Endothelial cell of umbilical vein (primary cell): ENCODE data around the gene GPN3. TPM values are rescaled to one million over a fixed set of nuclear protein-coding genes. Genes with fewer than 3 reads are reported as not detected.
A peak's percentile ranks its signal among the peaks of the same experiment; 100 is the strongest.

Source experiments
- BruUV-seq: library from RNA; stranded (reverse); fragments of 400-500 nt; replicated peaks from 2 replicates; lab custom pipeline; 2021; lab: Mats Ljungman, UMichigan
- CTCF ChIA-PET: fragments of 300-600, 350-600 bp; sonication (Branson Sonifier 250); formaldehyde crosslinking; loops from one replicate; lab custom pipeline; 2021; ENCODE audit warnings: antibody characterized with exemption, inconsistent platforms; lab: Charles Lee
- POLR2A ChIA-PET: fragments of 300-600, 350-600 bp; sonication (Branson Sonifier 250); formaldehyde crosslinking; loops from one replicate; lab custom pipeline; 2021; ENCODE audit warnings: antibody characterized with exemption, inconsistent platforms; lab: Charles Lee
- DNase-seq: peaks from one replicate; pipeline ENCODE4 v3.0.0-alpha.2; 2011; ENCODE audit warnings: low read depth, low spot score
- FAIRE-seq: peaks from 2 replicates; lab custom pipeline; 2011; peaks lifted over from hg19 to GRCh38; lab: Jason Lieb, UNC
- H2AFZ ChIP-seq: 2 replicates; pipeline ENCODE4 v1.6.0; 2012; ENCODE audit warnings: low read depth, low read length, control low read depth, inconsistent platforms
- H3K27ac ChIP-seq: 2 replicates; pipeline ENCODE4 v1.5.1; 2011; ENCODE audit warnings: low read depth, mild to moderate bottlenecking, control low read depth, low read length, moderate library complexity; ENCODE audit not compliant: insufficient read depth
- H3K27me3 ChIP-seq, 2 experiments: 2 replicates each; pipeline versions ENCODE4 v1.6.0 to v1.6.1; 2011; ENCODE audit warnings: low read length in 2 of 2, mixed read lengths in 1 of 2; ENCODE audit not compliant: control insufficient read depth in 2 of 2, insufficient read depth in 2 of 2
- H3K36me3 ChIP-seq, 2 experiments: 2 replicates in 1 of 2; 3 replicates in 1 of 2; pipeline ENCODE4 v1.5.1; 2011; ENCODE audit warnings: low read length in 2 of 2, mild to moderate bottlenecking in 1 of 2, moderate library complexity in 1 of 2; ENCODE audit not compliant: control insufficient read depth in 2 of 2, insufficient read depth in 2 of 2; ENCODE audit errors: extremely low read depth in 1 of 2
- H3K4me1 ChIP-seq: 3 replicates; pipeline ENCODE4 v1.5.1; 2011; ENCODE audit warnings: mild to moderate bottlenecking, low read length; ENCODE audit not compliant: control insufficient read depth, insufficient read depth; ENCODE audit errors: extremely low read depth
- H3K4me2 ChIP-seq: 2 replicates; pipeline ENCODE4 v1.6.1; 2011; ENCODE audit warnings: low read length, control low read depth, mixed read lengths; ENCODE audit not compliant: insufficient read depth
- H3K4me3 ChIP-seq, 3 experiments: fragments of 200-600 bp in 1 of 3; sonication (generic), shearing (Covaris generic) in 1 of 3; replicated peaks in 1 of 3; 2 replicates each; pipeline ENCODE4 v1.5.1; 2011 to 2016; ENCODE audit warnings: control low read depth in 3 of 3, low read length in 3 of 3, mild to moderate bottlenecking in 2 of 3, inconsistent platforms in 1 of 3, low read depth in 1 of 3, moderate library complexity in 1 of 3; ENCODE audit not compliant: insufficient read depth in 1 of 3
- H3K79me2 ChIP-seq: 2 replicates; pipeline ENCODE4 v1.6.0; 2012; ENCODE audit warnings: low read length, inconsistent platforms; ENCODE audit not compliant: control insufficient read depth, insufficient read depth
- H3K9ac ChIP-seq: replicated peaks from 2 replicates; pipeline ENCODE3; 2011; ENCODE audit warnings: low read length, control low read depth; ENCODE audit not compliant: insufficient read depth; ENCODE audit errors: extremely low read depth
- H3K9me1 ChIP-seq: replicated peaks from 3 replicates; pipeline ENCODE4 v1.6.0; 2011; ENCODE audit warnings: mild to moderate bottlenecking, low read length; ENCODE audit not compliant: control insufficient read depth, insufficient read depth; ENCODE audit errors: extremely low read depth
- H3K9me3 ChIP-seq: replicated peaks from 2 replicates; pipeline ENCODE4 v1.5.1; 2012; ENCODE audit warnings: low read length, inconsistent platforms; ENCODE audit not compliant: control insufficient read depth, insufficient read depth
- H4K20me1 ChIP-seq: replicated peaks from 2 replicates; pipeline ENCODE3; 2011; ENCODE audit warnings: mild to moderate bottlenecking, low read length; ENCODE audit not compliant: control insufficient read depth, insufficient read depth; ENCODE audit errors: extremely low read depth
- EZH2 ChIP-seq: IDR thresholded peaks from 2 replicates; pipeline ENCODE4 v1.6.1; 2012; ENCODE audit warnings: borderline replicate concordance, low read depth, mild to moderate bottlenecking, moderate library complexity, low read length, inconsistent platforms; ENCODE audit not compliant: severe bottlenecking
- JUN ChIP-seq: IDR thresholded peaks from 2 replicates; pipeline ENCODE4 v1.6.1; 2011; ENCODE audit warnings: borderline replicate concordance, low read depth; ENCODE audit not compliant: insufficient read length, insufficient read depth
- POLR2AphosphoS5 ChIP-seq: IDR thresholded peaks from 2 replicates; pipeline ENCODE4 v1.6.1; 2012; ENCODE audit warnings: low read depth, mild to moderate bottlenecking, control low read depth, low read length, moderate library complexity; ENCODE audit not compliant: insufficient read depth
- dilution Hi-C: fragments of 300-500 bp; cut with MboI; formaldehyde crosslinking; loops from one replicate; pipeline ENCODE4 v1.15.0; 2019; ENCODE audit warnings: low sequenced_read_pairs; ENCODE audit not compliant: extremely low pct_ligation_motif_present
- intact Hi-C: fragments of 100-400 bp; cut with micrococcal nuclease; formaldehyde crosslinking; loops from one replicate; pipeline ENCODE4 v1.10.0; 2022
- polyA plus RNA-seq, 4 experiments: library from polyadenylated mRNA; depleted of rRNA in 3 of 4; stranded (reverse) in 3 of 4; unstranded in 1 of 4; fragments of >200 nt; gene quantifications; 2 replicates each; pipeline versions ENCODE4 v1.2.1 to v1.2.3, GENCODE V29; 2011 to 2012; ENCODE audit warnings: missing spikeins in 1 of 4
- total RNA-seq: library from RNA; stranded (reverse); gene quantifications from 2 replicates; pipeline ENCODE4 v1.2.3, GENCODE V29; 2021

Gene GPN3
- total and polyA plus RNA-seq, 2 donors (not counting 3 experiments of a cell fraction or from before 2014, with no cell fraction given) = 26.6 to 29.6 TPM

DNA sequence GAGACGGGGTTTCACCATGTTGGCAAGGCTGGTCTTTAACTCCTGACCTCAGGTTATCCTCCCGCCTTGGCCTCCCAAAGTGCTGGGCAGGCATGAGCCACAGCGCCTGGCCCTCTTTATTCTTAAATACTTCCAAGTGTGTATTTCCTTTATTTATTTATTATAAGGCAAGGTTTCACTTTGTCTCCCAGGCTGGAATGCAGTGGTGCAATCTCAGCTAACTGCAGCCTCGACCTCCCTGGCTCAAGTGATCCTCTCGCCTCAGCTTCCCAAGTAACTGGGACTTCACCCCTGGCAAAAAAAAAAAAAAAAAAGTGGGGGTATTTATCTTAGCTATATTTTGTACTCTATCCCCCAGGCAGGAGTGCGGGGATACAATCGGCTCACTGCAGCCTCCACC, 7.4 kb upstream of the GPN3 start:
- H3K9me3 ChIP-seq = no peaks in the 10 kb centered on the region
- H3K36me3 ChIP-seq = peaks cover 0 to under 1% of the 10 kb centered on the region in 2 experiments
- no peak overlapping the region for H3K4me2 ChIP-seq
- no peak overlapping the region for H3K27ac ChIP-seq
- peaks cover 4% of the 10 kb centered on the region for H3K79me2 ChIP-seq
- H3K4me1 ChIP-seq = no peaks in the 10 kb centered on the region
- no peak for FAIRE-seq
- no peak for TF ChIP-seq JUN
- H3K27me3 ChIP-seq = no peaks in the 10 kb centered on the region
- no peaks in the 10 kb centered on the region for H3K9me1 ChIP-seq
- ChIA-PET CTCF (interaction anchor here (1.1 to 1.7 kb wide), 2 partner anchors 25 to 126 kb away, joined by 3 to 5 read pairs; partner anchors contain the start of gene ARPC3), POLR2A (no interaction called here)
- dilution Hi-C loops (no loop called here), intact Hi-C loops (no loop called here)
- no TSS peak for BruUV-seq
- DNase-seq = no peak
- H3K9ac ChIP-seq = no peak overlapping the region
- no peaks in the 10 kb centered on the region for H4K20me1 ChIP-seq
- H2AFZ ChIP-seq = no peak overlapping the region
- no peak overlapping the region for H3K4me3 ChIP-seq

DNA sequence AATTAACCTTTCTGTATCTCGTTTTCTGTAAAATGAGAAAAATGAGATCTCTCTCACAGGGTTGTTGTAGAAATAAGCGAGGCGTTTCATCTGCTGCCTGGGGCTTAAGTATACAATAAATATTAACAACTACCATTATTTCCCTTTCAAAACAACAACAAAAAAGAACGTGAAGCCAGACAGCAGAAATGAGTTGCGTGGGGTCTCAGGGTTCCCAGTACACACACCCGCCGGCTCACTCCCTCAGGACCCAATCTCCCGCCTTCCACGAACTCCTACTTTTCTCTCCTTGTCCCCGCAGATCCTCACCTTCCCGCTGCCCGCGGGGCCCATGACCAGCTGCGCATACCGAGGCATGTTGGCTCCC, 227 bp downstream of the GPN3 start:
- Histone ChIP-seq H3K79me2 (peaks cover 22% of the 10 kb centered on the region), H2AFZ (peak overlapping the region; percentile 53), H3K9me1 (no peaks in the 10 kb centered on the region), H3K4me2 (peak overlapping the region; percentile 97), H3K4me3 (peak overlapping the region; percentile 60 to 84 (median 77)), H3K9me3 (no peaks in the 10 kb centered on the region), H3K4me1 (peaks cover 13% of the 10 kb centered on the region), H3K9ac (peak overlapping the region; percentile 86), H3K27ac (peak overlapping the region; percentile 52), H3K27me3 (no peaks in the 10 kb centered on the region), H3K36me3 (peaks cover 0 to 2% of the 10 kb centered on the region in 2 experiments), H4K20me1 (no peaks in the 10 kb centered on the region)
- TF ChIP-seq EZH2 (no peak), JUN (no peak), POLR2AphosphoS5 (no peak)
- POLR2A ChIA-PET = interaction anchor here (1.2 to 1.5 kb wide), 3 partner anchors 18 to 35 kb away, joined by 3 to 16 read pairs (median 4); partner anchors contain the start of genes ARPC3, RAD9B and VPS29
- dilution Hi-C loops = no loop called here
- intact Hi-C loops = loop anchor here (1.0 to 5.0 kb wide), 6 partner anchors 18 to 274 kb away; partner anchors contain the start of genes ARPC3, PPP1CC, PPTC7 and RAD9B
- no peak for FAIRE-seq
- no peak for DNase-seq
- CTCF ChIA-PET = interaction anchor here (0.7 to 3.8 kb wide), 17 partner anchors 11 to 146 kb away, joined by 3 to 99 read pairs (median 6); partner anchors contain the start of genes ARPC3, RAD9B, TCTN1 and VPS29
- TSS peak; percentile 76 for BruUV-seq
